GM19351 (cell line): Measurements from ENCODE around the gene MRPS25.

ENCODE experiments used
- ATAC-seq: cut with Tn5 transposase; IDR thresholded peaks from one replicate; pipeline ENCODE4 v1.9.1; 2021; ENCODE audit warnings: mild to moderate bottlenecking, moderate library complexity; ENCODE audit not compliant: unreplicated experiment

Gene MRPS25

DNA sequence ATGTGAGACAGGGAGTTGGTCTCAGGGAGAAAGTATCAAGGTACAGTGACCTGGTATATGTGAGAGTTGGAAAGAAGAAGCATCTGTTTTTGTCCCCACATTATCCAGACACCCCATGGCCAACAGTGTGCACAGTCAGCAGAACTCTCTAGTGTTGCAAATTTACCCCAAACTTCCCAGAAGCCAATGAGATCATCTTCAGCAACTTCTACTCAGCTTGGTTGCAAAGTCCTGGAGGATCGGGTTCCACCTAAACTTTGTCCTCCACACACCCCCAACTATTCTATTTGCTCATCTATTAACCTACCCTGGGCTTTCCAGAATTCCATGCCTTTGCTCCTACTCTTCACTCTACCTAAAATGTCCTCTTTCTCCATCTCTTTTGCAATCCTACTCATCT, 18.1 kb upstream of the MRPS25 start:
- no peak for ATAC-seq

- no peak for ATAC-seq
Measured at GRCh38 chr3:15081960-15082664, 17.0 kb upstream of the MRPS25 start.

DNA sequence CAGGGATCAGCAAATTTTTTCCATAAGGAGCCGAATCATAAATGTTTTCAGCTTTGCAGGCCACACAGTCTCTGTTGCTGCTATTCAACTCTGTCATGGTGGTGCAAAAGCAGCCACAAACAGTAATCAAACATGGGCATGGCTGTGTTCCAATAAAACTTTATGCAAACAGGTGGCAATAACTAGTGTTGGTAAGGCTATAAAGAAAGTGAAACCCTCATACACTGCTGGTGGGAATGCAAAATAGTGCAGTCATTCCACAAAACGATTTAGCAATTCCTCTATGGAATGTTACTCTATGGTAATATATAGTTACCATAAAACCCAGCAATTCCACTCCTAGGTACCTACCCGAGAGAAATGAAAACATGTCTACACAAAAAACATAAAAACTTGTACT, 14.0 kb upstream of the MRPS25 start:
- no peak for ATAC-seq

DNA sequence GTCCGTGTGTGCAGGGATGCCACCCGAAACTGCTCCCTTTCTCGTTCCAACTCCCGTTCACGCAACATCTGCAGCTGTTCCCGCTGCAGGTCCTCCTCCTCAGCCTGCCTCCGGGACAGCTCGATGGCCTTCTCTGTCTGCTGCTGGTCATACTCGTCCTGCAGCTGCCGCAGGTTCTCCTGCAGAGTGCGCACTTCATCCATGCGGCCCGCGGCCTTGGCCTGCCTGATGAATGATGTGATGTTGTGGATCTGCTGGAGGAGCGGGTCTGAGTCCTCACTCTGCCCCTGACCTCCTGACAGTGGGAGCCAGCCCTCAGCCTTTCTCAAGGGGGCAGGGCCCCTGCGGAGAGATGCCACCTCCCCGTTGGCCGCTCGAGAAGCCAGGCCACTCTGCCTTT, 9.4 kb upstream of the MRPS25 start:
- ATAC-seq, result no peak

DNA sequence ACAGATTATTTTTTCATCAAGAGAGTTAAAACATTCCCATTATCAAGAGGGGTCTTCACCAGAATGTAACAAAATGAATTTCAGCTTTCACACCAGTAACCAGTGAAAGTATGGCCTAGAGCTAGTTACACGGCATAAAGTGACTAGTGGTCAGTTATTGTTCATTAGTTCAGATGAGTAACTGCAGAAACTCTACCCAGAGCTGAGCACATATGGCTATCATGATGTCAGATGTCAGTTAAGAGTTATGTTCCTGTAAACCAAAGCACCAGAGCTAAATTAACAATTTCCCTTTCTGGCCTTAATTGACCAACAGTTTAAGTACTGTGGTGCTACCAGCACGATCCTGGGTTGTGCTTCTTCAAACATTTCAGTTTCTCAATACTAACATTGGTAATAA, 6.6 kb upstream of the MRPS25 start:
- ATAC-seq, result no peak

DNA sequence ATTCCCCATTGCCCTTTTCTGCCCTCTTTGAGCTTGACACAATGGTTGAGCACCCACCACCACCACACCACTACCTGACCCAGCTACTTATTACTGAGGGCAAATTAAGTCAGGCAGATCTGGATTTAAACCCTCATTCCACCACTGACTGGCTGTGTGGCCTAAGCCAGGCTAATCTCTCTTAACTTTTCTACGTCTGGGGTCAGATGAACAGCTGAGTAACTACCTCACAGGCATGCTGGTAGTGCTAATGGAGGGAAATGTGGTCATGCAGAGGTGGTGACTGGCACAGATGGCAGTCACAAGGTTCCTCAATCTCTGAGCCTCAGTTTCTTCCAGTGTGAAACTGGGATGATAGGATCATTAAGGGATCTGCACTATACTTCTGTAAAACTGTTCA, 4.3 kb upstream of the MRPS25 start:
- no peak for ATAC-seq

GRCh38 chr3:15066467-15066866, 1.4 kb upstream of the MRPS25 start:
- no peak for ATAC-seq

DNA sequence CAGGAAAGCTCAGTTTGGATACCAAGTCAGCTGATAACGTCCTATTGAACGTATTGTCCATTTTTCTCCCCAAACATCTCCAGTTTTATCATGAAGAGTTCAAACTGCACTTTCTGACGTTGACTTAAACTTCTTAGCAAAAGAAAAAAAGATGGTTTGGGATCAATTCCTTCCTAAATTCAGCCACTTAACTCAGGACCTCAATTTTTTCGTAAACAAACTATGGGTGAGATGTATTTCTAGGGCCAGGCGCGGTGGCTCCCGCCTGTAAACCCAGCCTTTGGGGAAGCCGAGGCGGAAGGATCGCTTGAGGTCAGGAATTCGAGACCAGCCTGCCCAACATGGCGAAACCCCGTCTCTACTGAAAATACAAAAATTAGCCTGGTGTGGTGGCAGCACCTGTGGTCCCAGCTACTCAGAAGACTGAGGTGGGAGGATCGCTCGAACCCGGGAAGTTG, 464 bp upstream of the MRPS25 start:
- no peak for ATAC-seq

GRCh38 chr3:15064299-15064834, 748 bp downstream of the MRPS25 start:
- peak; percentile 21 for ATAC-seq

DNA sequence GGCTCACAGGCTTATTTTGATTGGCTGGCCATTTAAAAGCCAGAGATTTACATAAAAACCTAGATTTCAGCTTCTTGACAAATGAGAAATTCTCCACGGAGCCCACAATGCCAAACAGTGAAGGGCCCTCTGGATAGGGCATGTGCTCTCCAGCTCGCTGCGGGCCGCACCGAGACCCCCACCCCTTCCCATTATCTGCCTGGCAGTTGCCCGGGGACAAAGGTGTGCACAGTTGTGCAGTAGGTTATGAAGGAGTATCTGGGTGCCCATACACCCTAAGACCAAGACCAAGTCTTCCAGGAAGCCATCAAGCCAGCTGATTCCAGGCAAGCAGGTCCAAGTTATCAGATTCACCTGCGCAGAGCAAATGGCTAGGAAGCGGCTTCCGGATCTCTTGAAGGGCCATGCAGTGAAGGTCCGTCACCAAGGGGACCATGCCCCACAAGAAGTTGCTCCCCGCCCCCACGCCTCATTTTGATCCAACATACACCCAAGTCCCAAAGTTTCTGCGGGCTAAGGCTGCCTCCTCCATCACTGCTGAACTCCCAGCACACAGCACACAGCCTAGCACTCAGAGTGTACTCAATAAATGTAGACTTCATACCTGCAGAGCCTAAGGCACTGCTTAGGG, 1.3 kb downstream of the MRPS25 start:
- no peak for ATAC-seq

- ATAC-seq, result no peak
Measured at GRCh38 chr3:15063238-15063637, 1.9 kb downstream of the MRPS25 start.

- ATAC-seq, result no peak
Measured at GRCh38 chr3:15060029-15060428, 5.1 kb downstream of the MRPS25 start.

DNA sequence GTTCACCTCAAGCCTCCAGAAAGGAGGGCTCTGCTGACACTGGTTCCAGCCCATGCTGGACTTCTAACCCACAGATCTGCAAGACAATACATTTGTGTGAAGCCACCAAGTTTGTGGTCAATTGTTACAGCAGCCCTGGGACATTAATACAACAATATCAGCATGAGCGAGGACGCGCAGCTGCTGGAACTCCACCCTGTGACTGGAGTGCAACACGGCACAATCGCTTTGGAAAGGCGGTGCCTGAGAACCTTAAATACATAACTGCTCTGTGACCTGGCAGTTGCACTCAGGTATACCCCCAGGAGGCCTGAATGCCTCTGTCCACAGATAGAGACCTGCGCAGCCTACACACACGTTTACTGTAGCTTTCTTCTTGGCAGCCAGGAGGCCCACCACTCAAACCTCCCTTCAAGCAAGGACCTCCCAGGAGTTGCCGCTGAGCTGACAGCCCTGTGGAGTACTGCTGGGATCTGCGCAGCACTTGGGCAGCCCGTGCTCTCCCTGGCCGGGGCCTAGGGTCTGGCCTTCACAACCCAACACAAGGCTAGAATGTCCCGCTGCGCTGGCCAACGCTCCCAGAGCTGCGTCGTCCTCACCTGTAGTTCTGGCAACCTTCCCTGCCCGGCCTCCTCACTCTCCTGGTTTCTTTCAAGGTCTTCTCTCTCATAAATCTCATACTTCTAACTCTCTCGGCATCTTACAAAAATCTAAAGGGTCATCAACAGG, 8.3 kb downstream of the MRPS25 start:
- no peak for ATAC-seq

DNA sequence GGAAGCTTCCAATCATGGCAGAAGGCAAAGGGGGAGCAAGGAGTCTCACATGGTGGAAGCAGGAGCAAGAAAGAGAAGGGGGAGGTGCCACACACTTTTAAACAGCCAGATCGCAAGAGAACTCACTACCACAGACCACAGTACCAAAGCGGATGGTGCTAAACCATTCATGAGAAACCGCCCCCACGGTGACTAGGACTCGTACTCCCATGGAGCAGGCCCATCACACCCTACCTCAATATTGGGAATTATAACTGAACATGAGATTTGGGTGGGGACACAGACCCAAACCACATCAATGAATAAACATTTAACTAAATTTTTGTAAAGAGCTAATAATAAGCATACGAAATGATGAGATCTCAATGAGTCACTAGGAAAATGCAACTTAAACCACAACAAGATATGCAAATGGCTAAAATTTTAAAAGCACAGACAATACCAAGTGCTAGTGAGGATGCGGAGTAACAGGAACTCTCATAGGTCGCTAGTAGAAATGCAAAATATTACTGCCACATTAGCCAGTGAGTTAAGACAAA, 10.0 kb downstream of the MRPS25 start:
- ATAC-seq, result peak; percentile 44

- no peak for ATAC-seq
Measured at GRCh38 chr3:15053541-15053940, 11.6 kb downstream of the MRPS25 start.

GRCh38 chr3:15052335-15053242, 12.5 kb downstream of the MRPS25 start:
- no peak for ATAC-seq

DNA sequence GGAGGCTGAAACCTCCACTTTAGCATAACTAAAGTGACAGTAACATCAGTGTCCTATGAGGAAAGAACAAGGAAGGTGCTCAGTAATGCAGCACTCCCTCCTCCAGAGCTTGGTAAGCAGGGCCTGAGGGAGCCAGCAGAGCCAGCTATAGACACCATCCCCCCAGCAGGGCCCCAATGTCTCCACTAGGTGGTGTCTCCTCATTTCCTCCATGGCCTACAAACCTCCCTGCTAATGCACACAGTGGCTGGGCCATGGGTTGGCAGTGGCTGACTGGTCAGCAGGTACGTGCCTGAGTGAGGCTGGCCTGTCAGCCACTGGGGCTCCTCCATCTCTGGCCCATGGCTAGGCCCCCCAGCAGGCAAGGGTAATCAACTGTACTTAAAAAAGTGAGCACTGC, 13.6 kb downstream of the MRPS25 start:
- ATAC-seq, result peak; percentile 60

GRCh38 chr3:15050405-15051092, 14.6 kb downstream of the MRPS25 start:
- ATAC-seq, result peak; percentile 85

- ATAC-seq, result no peak
Measured at GRCh38 chr3:15049584-15049983, 15.5 kb downstream of the MRPS25 start.

GRCh38 chr3:15045667-15046066, 19.4 kb downstream of the MRPS25 start:
- no peak for ATAC-seq
